RPMI7951 (cell line): ENCODE data around the gene RPS4Y2. TPM values are rescaled to one million over a fixed set of nuclear protein-coding genes. Genes with fewer than 3 reads are reported as not detected.

Experiments
- total RNA-seq: library from RNA; depleted of rRNA; stranded (reverse); fragments of >200 nt; shearing (Covaris generic); gene quantifications from 2 replicates; pipeline ENCODE4 v1.2.3, GENCODE V29; 2014; rRNA removed

Gene RPS4Y2
- total RNA-seq, 1 experiment from 2014 or later = not detected

Other genes with a start within 250 kb of the RPS4Y2 start
- gene EIF1AY, start 180.3 kb upstream of the RPS4Y2 start, total RNA-seq = not detected in 2 replicates